Fibroblast of skin of right quadriceps (primary cell): ENCODE data around the gene APBB2.

Experiments used
- DNase-seq: peaks from one replicate; pipeline ENCODE4 v3.0.0-alpha.2; 2013

APBB2 gene

DNA sequence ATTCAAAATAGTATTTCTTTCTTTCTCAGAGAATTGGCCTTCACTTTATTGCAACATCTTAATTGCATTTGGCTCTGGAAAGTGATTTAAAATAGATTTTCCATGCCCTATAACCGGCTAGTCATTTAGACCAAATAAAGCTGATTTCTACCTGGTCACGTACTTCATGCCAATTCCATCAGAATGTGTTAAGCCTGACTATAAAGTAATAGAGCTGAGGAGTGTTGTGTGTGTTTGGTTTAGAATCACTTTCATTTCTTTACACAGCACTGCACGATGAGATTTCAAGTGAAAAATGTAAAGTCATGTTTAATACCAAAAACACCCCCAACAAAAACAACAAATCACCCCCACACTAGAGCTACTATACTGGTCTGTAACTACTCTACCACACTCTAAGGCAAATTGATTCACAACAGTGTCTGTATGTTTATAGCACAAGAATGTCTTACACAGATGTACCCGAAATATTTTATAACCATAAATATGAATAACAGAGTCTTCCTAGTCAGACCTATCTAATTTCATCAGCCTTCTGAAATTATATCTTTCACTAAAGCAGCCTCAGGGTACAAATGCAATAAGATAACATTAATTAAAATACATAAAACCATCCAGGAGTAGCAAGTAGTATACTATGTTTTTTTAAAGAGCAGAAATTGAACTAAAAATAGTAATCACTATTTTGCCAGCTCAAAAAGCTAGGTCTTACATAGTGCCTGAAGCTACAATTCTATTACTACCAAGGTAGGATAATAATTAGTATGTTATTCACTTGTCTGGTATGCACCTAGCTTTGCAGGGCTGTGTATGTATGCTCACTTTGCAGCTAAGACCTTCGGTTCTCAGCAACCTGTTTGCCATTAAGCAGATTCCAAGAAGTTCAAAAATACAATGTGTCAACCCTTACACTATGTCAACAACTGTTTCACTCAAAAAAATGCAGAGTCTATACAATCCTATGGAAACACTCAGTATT, 28.4 kb downstream of the APBB2 start:
- peak; percentile 50 for DNase-seq

DNA sequence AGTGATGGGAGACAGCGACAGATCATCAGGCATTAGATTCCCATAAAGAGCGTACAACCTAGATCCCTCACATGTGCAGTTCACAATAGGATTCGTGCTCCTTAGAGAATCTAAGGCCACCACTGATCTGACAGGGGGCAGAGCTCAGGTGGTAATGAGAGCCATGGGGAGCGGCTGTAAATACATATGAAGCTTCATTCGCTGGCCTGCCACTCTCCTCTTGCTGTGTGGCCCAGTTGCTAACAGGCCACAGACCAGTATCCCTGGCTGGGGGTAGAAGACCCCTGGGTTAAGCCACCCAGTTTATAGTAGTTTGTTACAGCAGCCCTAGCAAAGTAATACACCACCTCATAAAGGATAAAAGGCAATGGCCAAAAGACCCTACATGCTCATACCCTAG, 30.3 kb downstream of the APBB2 start:
- no peak for DNase-seq

DNA sequence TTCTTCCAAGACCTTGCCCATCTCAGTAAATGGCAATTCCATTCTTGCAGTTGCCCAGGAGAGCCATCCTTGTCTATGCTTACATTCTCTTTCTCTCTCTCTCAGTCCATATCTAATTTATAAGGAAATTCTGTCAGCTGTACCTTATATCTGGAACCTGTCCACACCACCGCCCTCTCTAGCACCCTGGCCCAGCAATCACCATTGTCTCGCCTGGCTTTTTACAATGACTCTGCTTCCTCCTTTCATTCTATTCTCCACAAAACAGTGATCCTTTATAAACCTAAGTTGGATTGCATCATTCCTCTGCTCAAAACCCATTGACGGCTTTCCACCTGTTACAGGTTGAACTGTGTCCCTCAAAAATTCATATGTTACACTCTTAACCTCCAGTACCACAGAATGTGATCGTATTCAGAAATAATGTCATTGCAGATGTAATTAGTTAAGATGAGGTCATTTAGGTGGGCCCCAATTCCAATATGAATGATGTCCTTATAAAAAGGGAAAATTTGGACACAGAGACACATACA, 31.3 kb downstream of the APBB2 start:
- DNase-seq = no peak

DNA sequence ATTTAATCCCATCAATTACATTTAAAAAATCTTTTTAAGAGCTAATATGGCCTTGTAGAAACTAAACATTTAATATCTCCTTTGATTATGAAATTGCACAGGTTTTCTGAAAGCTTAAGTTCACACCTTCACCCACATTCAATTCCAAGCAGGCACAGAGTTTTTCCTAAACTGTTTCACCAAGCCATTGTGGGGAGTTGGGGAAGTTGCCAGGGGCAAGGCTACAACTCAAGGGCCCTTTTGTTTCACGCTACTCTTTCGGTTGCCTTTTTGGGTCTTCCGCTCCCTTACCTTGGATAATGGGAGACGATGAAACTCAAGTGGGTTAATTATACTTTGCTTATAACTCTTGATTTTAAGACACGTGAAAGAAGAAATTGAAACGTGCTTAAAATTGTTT, 33.3 kb downstream of the APBB2 start:
- no peak for DNase-seq

DNA sequence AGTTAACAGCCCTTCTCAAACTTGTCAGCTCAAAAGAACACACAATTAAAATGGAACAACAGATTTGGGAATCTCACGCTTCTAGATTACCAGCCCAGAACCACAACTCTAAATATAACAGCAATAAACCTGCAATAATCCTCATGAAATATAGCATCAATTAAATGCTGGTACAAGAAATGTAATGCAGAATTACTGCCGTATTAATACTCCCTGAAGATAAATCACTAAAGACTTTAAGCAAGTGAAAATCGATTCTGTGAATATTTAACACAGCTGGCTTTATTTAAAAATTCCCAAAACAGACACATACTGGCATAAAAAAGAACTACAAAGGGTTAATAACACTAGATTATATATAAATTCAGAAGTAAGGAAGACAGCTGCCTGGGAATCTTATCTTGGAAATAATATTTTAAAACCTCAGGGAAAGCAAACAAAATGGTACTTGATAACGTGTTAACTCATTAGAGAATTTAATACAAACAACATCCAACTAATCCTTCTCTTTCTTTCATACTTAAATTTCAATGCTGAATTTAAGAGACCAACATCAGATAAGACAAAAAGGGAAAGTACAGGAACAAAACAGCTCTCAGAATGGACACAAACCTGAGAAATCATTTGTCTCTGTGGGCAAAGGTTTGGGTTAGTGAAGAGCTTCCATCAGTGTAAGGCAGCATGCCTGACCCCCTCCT, 34.7 kb downstream of the APBB2 start:
- DNase-seq = no peak

DNA sequence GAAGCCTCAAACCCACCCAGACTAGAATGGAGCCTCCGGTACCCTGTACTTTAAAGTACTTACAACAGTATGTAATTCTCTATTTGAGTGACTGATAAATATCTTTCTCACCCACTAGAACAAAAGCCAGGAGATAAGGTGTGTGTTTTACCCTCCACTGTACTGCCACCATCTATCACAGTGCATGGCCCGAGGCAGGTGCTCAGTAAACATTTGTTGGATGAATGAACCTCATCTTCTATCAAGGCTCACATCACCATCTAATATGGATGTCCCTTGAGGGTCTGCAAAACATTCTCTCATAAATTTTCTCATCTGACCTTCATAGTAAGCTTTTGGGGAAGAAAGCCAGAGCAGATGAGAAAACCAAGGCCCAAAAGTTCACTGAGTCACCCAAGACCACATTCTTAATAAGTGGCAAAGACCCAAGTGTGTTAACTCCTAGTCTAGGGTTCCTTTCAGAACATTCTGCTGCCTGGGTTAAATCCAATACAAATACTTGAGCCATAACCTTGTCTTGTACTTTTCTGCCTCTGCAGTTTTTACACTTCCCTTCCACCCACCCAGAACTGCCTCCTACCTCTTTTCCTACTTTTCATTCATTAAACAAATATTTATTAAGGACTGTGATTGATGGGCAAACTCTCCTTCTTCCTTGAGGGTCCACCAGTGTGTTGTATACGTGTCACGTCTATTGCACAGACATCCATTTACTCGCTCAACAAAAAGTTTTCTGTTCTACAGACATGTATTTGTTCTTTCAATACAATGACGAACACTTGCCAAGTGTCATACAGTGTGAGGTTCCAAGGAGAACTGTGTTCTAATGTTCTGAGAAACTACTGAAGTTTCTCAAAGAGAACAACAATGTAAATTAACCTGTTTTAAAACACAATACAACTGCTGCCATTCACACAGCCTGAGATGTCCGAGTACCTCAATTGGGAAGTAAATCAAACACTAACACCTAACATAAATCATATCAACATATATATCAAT, 35.7 kb downstream of the APBB2 start:
- DNase-seq = peak; percentile 91

DNA sequence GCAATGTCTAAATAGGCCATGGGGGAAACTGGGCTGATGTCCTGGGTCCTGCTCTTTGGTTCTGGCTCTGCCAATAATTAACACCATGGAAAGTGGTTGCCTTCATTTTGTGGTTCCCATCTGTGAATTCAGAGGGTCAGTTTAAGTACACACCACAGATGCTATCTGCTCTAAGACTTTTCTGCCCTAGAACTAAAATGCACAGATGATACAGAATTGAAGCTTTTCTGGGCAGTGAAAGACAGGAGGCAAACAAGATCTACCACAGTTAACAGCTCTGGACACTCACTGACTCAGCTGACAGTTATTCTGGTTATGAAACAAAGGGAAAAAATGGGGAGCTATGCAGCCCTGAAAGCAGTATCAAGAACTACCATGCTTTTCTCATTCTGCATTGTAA, 37.3 kb downstream of the APBB2 start:
- DNase-seq = peak; percentile 83

DNA sequence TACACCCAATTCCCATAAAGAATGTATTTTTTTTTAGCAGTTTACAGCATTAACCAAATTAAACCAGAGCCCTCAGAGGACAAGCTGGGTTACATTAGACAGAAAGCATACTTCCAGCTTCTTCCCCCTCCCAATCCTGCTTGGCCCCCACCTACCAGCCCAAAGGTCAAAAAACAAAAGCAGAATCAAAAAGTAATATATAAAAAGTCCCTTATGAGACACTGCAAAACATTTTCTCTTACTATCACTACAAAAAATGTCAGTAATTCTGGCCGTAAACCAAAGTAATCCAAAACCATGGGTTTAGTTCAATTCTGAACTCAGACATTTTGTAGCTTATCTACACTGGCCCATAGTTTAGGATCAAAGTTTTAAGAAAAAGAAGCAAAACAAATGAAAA, 38.0 kb downstream of the APBB2 start:
- DNase-seq = peak; percentile 76

DNA sequence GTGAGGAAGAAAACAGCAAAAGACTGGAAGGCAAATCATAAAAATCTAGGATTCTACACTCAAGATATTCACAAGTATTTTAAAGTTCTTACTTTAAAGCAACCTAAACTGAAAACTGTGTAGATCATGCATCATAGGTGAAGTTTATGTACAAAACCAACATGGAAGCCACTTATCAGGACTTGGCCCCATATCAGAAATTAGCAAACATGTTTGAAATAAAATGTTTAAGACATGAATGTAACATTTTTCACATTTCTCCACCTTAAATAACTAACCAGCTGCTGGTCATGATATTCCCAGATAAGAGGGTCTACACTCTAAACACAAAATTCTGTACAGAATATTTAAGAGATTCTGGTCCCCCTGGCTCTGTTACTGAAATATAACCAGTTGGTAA, 38.5 kb downstream of the APBB2 start:
- DNase-seq = peak; percentile 23

DNA sequence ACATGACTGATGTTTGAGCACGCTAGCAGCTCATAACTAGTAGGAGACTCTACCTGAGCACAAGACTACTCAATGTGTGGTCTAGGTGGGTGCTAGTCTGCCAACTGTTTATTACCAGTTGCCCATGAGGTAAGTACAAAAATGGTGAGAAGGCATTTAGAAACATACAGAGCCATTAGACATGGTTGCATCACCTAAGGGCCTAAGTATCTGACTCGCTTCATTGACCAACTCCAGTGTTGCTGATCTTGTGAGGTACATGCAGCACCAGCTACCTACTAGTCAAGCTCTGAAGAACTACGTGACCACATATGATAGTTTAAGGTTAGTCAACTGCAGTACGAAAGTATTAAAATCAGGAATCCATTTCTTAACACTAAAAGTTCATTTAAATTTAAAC, 39.9 kb downstream of the APBB2 start:
- no peak for DNase-seq

DNA sequence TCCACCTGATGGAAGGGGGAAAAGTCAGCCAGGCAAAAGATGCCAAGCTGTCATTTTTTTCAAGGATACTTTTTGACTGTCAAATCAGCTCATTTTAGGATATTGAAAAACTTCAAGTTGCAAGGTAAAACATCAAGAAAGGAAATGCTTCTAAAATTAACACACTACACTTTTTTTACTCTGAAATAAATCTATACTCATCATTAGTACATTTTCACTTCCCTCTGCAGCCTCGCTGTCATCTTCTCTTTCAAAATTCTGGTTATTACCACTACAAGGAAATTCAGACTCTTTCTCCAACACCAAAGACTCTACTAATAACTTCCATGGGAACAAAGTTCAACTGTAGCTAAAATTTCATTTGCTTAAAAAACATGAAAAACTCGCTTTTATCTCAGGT, 41.6 kb downstream of the APBB2 start:
- no peak for DNase-seq

DNA sequence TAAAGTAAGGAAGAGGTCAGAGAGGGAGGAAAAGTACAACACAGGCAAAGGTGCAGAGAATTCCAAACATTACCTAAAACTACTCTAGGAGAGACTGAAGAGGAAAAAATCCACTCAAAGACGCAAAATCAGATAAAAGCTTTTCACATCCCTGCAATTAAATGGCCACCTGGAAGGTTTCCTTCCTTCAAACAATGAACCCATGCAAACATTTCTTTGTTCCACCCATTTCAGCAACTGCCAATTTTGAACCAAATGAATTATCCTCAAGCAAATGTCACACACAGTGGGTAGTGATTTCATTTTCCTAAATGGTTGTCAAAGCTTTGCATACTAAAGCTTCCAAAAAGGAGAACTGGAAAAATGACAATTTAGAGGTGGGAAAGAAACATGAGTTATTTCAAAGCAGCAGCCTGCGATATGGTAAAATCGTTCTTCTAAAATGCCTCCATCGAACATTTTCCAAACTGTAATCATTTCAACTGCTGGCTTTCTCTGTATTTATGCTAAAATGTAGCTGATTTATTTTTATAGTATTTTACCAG, 45.0 kb downstream of the APBB2 start:
- no peak for DNase-seq

DNA sequence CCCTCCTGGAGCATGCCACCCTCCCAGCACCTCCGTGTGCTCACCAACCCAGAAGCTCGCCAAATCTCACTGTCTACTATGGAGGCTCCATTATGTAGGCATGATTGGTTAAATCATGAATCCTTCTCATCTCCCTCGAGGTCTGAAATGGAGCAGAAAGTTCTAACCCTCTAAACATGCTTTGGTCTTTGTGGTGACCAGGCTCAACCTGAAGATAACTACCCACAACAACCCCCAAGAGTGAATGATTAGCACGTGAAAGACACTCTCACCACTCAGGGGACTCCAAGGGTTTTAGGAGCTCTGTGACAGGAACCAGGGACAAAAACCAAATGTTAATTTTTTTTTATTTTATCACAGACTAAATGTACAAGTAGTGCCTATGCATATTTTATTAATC, 47.2 kb downstream of the APBB2 start:
- DNase-seq = no peak

DNA sequence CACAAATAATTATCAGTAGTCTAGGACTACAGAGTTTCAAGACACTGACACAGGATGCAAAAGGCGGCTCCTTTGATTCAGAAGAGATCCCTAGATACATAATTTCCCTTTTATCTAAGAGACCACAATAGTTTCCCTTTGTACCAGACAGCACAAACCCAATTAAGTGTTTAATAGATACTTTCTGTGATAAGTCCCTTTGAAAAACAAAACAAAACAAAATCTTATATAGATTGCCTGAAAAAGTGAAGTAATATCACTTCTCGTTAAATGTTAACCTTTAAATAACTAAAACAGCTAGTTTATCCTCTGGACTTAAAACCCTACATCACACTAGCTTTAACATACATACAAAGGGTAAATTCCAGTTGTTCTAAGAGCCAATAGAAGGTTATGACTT, 49.9 kb downstream of the APBB2 start:
- DNase-seq = no peak

DNA sequence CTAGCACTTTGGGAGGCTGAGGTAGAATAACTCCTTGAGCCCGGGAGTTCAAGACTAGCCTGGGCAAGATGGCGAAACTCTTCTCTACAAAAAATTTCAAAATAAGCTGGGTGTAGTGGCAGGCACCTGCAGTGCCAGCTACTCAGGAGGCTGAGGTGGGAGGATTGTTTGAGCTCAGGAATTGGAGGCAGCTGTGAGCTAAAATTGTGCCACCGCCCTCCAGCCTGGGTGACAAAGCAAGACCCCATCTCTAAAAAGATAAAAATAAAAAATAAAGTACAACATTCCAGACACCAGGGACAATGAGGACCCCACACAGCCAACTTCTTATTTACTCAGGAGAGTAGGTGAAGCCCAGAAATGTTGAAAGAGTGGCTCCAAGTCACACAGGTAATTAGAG, 53.0 kb downstream of the APBB2 start:
- DNase-seq = no peak

DNA sequence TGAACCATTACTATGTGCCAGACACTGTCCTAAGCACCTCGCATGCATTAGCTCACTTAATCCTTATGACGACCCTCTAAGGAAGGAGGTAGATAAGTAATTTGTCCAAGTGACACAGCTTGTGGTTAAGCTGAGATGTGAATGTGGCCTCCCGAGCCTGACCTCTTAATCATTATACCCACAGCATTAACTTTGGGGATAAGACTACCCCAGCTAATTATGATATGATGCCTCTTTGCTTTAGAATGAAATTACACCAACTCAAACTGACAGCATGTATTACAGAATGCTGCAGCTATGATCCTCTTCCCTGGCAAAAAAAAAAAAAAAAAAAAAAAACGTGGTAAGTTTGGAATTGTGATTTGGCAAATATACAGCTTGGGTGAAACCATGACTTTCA, 53.5 kb downstream of the APBB2 start:
- peak; percentile 68 for DNase-seq

DNA sequence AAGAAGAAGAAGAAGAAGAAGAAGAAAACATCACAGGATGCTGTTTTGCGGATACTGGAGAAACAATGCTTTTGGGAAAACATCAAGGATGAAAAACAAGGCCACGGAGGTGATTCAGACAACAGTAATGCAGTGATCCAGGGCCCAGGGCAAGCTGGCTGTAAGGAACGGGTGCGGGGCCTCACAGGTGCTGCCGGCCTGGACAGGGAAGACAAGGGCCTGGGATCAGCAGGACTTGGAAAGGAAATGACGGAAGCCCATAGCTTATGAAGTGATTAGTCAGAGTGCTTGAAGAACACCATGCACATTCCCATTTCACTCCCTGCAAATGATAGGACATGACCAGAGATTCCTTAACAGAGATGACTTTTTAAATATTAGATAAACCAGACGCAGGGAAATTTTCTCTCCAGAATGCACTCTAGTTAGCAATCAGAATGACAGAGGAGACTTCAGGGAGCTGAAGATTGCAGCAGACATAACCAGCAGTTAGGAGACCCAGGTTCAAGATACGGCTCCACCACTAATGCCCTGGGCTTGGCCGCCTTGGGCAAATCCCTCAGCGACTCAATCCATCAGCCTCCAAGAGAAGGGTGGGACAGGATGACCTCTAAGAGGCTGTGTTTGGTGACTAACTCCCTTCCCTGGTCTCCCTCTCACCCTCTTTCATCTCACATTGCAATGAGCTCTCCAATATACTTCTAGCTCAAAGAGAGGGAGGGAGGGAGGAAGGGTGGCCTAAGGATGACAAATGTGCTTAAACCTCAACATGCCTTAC, 54.1 kb downstream of the APBB2 start:
- DNase-seq = peak; percentile 87

DNA sequence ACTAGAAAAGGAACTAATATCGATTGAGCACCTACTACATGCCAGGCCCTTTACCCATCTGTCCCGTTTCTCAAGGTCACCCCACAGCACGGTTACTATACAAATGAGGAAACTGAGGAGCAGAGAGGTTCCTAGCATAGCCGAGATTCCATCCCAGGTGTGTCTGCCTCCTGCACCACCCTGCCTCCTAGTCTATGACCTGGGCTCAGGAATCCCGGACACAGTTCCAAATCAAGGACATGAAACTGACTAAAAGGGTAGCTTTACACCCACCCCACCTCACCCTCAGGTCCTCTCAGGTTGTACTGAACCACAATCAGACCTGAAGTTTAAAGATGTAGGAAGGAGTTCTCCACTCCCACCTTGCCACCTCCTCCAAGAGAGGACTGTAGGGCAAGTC, 55.6 kb downstream of the APBB2 start:
- no peak for DNase-seq

DNA sequence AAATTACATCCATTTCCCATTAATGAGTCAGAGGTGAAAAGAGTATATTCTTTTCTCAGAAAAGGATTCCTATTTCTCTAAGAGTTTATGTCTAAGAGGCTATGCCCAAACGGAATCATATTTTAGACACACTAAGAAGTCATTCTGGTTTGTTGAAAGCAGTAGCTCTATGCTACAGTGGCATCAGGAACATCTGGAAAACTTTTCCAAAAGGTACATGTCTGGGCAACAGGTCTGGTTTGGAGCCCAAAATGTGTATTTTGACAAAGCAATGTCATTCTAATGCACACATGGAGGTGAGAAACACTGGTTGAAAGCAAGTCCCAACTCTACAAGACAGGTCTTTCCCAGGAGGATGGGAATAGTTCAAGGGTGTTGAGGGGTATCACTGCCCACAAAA, 56.1 kb downstream of the APBB2 start:
- no peak for DNase-seq

DNA sequence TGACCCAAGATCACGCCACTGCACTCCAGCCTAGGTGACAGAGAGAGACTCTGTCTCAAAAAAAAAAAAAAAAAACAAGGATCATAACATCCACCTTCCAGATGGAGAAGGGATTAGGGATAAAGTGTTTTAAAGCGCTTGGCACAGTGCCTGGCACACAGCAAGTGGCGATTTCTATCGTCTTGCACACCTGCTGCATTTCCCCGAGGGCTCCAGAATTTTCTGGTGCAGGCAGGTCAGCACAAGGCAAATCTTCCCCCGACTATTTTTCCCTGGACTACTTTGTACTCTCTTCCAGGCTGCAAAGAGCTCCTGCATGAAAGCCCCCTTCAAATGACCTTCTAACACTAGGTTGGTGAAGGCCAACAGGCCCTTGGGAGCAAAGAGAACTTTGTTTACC, 57.3 kb downstream of the APBB2 start:
- no peak for DNase-seq

DNA sequence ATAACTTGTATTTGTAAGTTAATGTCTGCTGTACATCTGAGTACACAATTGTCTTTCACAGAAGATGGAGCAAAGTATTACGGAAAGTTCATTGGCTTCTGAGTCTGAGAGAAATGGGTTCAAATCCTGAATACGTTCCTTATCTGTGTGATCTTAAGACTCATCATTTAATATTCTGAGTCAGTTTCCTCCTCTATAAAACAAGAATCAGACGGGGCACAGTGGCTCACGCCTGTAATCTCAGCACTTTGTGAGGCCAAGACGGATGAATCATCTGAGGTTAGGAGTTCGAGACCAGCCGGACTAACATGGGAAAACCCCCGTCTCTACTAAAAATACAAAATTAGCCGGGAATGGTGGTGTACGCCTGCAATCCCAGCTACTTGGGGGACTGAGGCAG, 57.8 kb downstream of the APBB2 start:
- peak; percentile 62 for DNase-seq
